AG04449 (cell line): ENCODE data around the gene SH3BGRL3.

ENCODE experiments used
- CTCF ChIA-PET: fragments of 350-600 bp; formaldehyde crosslinking; extraction: SDS; loops from one replicate; lab custom pipeline; 2021; ENCODE audit warnings: antibody characterized with exemption; lab: Yijun Ruan, JAX
- POLR2A ChIA-PET: fragments of 400-600, 350-600 bp; formaldehyde crosslinking; extraction: SDS; loops from one replicate; lab custom pipeline; 2020; ENCODE audit warnings: antibody characterized with exemption, inconsistent platforms; lab: Yijun Ruan, JAX
- DNase-seq: peaks from one replicate; pipeline ENCODE4 v3.0.0-alpha.2; 2010; ENCODE audit warnings: low read depth, low spot score
- H3K4me3 ChIP-seq: 2 replicates; pipeline ENCODE4 v1.5.1; 2011; ENCODE audit warnings: low read depth, mild to moderate bottlenecking, control low read depth, low read length
- TF ChIP-seq, protein P1 (sequence below): IDR thresholded peaks from one replicate; pipeline ENCODE4 v1.5.1; 2011; ENCODE audit warnings: mild to moderate bottlenecking, moderate library complexity, low read length, control low read depth, inconsistent platforms; ENCODE audit not compliant: insufficient read depth; ENCODE audit errors: missing control alignments

SH3BGRL3 gene

GRCh38 chr1:26315874-26316850 lies 36.3 kb downstream of the SH3BGRL3 start:
- POLR2A ChIA-PET, result no interaction called here
- TF ChIP-seq, protein P1, sequence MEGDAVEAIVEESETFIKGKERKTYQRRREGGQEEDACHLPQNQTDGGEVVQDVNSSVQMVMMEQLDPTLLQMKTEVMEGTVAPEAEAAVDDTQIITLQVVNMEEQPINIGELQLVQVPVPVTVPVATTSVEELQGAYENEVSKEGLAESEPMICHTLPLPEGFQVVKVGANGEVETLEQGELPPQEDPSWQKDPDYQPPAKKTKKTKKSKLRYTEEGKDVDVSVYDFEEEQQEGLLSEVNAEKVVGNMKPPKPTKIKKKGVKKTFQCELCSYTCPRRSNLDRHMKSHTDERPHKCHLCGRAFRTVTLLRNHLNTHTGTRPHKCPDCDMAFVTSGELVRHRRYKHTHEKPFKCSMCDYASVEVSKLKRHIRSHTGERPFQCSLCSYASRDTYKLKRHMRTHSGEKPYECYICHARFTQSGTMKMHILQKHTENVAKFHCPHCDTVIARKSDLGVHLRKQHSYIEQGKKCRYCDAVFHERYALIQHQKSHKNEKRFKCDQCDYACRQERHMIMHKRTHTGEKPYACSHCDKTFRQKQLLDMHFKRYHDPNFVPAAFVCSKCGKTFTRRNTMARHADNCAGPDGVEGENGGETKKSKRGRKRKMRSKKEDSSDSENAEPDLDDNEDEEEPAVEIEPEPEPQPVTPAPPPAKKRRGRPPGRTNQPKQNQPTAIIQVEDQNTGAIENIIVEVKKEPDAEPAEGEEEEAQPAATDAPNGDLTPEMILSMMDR, result no peak
- CTCF ChIA-PET, result interaction anchor here (1.3 to 11.9 kb wide), 6 partner anchors 9 to 146 kb away, joined by 5 to 179 read pairs (median 10); partner anchors contain the start of genes SH3BGRL3, UBXN11 and ZNF593
- DNase-seq, result no peak
- H3K4me3 ChIP-seq, result no peak overlapping the region

GRCh38 chr1:26317146-26317545 lies 37.3 kb downstream of the SH3BGRL3 start:
- ChIA-PET POLR2A (no interaction called here), CTCF (interaction anchor here (1.3 to 11.9 kb wide), 6 partner anchors 10 to 147 kb away, joined by 5 to 179 read pairs (median 10); partner anchors contain the start of genes SH3BGRL3, UBXN11 and ZNF593)
- DNase-seq, result no peak
- H3K4me3 ChIP-seq, result no peak overlapping the region
- TF ChIP-seq, protein P1, result no peak

- POLR2A ChIA-PET, result interaction anchor here (0.7 kb wide), 1 partner anchor 60 kb away, joined by 3 read pairs; no protein-coding TSS in a partner anchor
- no peak within 1 kb of the TSS for H3K4me3 ChIP-seq
Measured at GRCh38 chr1:26317612-26318337, 37.9 kb downstream of the SH3BGRL3 start, which contains the start of gene CD52. CD52 (plus strand) TSS chr1:26317958; CDS start chr1:26318018, 60 bp downstream.

DNA sequence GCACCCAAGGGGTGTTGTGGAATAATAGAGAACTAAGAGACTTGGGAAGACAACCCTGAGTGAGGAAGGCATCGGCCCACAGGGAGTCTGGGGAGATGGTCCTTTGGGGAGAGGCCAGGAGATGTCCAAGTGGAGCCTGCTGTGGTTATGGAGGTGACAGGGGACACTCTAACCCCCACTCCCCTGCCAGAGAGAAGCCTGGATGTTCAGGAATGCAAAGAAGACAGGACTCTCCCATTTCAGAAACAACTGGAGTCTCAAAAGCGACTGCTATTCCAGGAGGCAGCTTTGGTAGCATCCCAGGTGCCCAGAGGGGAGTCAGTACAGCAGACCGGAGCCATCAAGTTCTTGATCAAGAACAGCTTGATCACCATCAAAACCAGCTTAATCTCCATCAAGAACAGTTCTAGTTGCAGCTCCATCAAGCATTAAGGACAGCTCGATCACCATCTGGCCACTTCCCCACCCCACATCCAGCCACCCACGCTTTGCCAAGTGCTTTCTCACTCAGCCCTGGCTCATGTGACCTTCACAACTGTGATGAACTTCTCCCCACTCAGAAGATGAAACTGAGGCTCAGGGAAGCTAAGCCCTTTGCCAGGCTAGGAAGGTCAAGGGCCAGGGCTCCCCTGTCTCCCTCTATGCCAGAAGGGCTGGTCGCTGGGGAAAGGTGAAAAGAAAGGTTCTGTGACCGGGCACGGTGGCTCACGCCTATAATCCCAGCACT lies 38.6 kb downstream of the SH3BGRL3 start:
- POLR2A ChIA-PET, result no interaction called here

More at GRCh38 chr1:26317612-26318337, 37.9 kb downstream of the SH3BGRL3 start, which contains the start of gene CD52:
- TF ChIP-seq, protein P1, result no peak
- no peak for DNase-seq
- CTCF ChIA-PET, result interaction anchor here (1.3 to 11.9 kb wide), 9 partner anchors 10 to 148 kb away, joined by 5 to 179 read pairs (median 9); partner anchors contain the start of genes CEP85, SH3BGRL3, UBXN11 and ZNF593

DNA sequence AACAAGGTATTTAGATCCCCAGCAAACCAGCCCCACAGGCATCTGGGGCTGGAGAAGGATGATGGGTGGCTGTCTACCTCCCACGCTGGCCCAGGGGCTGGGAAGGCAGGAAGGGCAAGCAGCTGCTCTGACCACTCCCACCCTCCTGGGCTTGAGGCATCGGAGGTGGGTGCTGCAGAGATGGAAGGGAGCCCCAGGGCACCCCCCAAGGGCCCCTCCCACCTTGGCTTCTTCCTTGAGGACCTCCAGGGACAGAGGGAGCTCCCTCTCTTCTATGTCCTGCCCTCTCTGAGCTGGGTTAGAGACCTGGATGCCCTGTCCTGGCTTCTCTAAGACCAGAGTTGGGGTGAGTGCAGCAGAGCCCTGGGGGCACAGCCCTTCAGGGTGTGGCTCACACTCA lies 41.0 kb downstream of the SH3BGRL3 start:
- H3K4me3 ChIP-seq, result no peak overlapping the region
- ChIA-PET CTCF (interaction anchor here (0.9 to 11.9 kb wide), 29 partner anchors 11 to 219 kb away, joined by 3 to 179 read pairs (median 9); partner anchors contain the start of genes C1orf232, CATSPER4, CEP85 and SH3BGRL3), POLR2A (interaction anchor here (1.3 kb wide), 1 partner anchor 151 kb away, joined by 4 read pairs; no protein-coding TSS in a partner anchor)
- no peak for DNase-seq
- TF ChIP-seq, protein P1, result no peak

More for the DNA sequence above, 38.6 kb downstream of the SH3BGRL3 start:
- CTCF ChIA-PET, result interaction anchor here (1.2 to 11.9 kb wide), 9 partner anchors 11 to 153 kb away, joined by 4 to 179 read pairs (median 9); partner anchors contain the start of genes CEP85, SH3BGRL3, UBXN11 and ZNF593
- DNase-seq, result no peak
- TF ChIP-seq, protein P1, result no peak
- no peak overlapping the region for H3K4me3 ChIP-seq
